Measurements from ENCODE around the gene TMCO1.

DNA sequence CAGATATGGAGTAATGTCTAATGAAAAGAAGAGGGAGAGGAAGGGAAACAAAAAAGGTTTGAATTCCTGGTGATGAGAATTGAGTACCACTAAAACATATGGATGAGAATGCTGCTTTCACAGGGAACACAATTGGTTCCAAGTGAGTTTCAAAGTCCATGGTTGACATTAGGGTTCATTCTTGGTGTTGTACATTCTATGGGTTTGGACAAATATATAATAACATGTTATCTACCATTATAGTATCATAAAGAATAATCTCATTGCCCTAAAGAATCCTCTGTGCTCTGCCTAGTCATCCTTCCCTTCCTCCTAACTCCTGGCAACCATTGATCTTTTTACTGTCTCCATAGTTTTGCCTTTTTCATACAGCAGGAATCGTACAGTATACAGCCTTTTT is 20.1 kb downstream of the TMCO1 start:
- no peak for TF ChIP-seq POLR2AphosphoS5 (IDR thresholded peaks at IDR 0.05)
- TF ChIP-seq, protein P1, sequence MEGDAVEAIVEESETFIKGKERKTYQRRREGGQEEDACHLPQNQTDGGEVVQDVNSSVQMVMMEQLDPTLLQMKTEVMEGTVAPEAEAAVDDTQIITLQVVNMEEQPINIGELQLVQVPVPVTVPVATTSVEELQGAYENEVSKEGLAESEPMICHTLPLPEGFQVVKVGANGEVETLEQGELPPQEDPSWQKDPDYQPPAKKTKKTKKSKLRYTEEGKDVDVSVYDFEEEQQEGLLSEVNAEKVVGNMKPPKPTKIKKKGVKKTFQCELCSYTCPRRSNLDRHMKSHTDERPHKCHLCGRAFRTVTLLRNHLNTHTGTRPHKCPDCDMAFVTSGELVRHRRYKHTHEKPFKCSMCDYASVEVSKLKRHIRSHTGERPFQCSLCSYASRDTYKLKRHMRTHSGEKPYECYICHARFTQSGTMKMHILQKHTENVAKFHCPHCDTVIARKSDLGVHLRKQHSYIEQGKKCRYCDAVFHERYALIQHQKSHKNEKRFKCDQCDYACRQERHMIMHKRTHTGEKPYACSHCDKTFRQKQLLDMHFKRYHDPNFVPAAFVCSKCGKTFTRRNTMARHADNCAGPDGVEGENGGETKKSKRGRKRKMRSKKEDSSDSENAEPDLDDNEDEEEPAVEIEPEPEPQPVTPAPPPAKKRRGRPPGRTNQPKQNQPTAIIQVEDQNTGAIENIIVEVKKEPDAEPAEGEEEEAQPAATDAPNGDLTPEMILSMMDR (IDR thresholded peaks at IDR 0.05 in 8 of 11, conservative IDR thresholded peaks at IDR 0.05 in 3 of 11) = no peak
